D341Med (cell line): ENCODE results near the gene PTPN23.
A peak's percentile ranks its signal among the peaks of the same experiment; 100 is the strongest.

ENCODE experiments used
- DNase-seq: peaks from one replicate; pipeline ENCODE4 v3.0.0; 2012; ENCODE audit warnings: low spot score

The PTPN23 gene

DNA sequence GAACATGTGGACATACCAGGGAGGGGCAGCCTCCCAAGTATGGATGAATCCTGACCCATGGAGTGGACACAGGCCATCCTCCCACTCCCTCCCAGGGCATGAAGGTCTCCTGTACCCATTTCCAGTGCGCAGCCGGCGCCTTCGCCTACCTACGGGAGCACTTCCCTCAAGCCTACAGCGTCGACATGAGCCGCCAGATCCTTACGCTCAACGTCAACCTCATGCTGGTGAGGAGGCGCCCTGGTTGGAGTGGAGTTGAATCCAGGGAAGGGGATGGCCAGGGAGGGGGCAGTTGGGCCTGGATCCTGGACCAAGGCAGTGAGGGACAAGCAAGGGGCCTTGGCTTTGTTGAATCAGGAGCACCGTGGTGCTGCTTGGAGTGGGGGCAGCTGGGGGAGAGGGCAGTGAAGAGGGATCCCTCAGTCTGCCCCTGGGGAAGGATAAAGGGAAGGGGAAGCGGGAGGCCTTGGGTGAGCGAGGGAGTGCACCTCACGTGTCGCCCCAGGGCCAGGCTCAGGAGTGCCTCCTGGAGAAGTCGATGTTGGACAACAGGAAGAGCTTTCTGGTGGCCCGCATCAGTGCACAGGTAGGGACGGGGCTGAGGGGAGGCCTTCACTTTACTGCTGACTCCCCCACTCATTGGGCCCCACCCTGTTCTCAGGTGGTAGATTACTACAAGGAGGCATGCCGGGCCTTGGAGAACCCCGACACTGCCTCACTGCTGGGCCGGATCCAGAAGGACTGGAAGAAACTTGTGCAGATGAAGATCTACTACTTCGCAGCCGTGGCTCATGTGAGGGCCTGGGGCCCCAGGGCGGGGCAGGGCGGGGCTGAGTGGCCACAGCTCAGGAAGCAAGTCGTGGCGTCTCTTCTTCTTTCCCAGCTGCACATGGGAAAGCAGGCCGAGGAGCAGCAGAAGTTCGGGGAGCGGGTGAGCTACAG is 25.3 kb downstream of the PTPN23 start:
- peak; percentile 33 for DNase-seq

DNA sequence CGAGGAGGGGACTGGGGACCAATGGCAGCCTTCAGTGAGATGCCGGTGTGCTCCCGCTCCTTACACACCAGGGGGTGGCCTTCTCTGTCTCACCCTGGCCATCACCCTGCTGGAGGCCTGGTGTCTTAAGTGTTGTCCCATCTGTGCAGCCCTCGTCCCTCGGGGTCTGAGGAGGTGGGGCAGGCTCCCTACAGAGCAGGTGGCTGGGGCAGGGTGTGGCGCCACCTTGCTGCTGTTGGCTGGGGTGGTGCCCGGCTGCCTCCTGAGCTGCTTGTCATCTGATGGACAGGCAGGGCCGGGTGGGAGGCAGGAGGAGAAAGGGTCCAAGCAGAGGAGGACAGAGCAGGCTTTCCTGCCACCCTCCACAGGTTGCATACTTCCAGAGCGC is 25.9 kb downstream of the PTPN23 start:
- DNase-seq = peak; percentile 93

DNA sequence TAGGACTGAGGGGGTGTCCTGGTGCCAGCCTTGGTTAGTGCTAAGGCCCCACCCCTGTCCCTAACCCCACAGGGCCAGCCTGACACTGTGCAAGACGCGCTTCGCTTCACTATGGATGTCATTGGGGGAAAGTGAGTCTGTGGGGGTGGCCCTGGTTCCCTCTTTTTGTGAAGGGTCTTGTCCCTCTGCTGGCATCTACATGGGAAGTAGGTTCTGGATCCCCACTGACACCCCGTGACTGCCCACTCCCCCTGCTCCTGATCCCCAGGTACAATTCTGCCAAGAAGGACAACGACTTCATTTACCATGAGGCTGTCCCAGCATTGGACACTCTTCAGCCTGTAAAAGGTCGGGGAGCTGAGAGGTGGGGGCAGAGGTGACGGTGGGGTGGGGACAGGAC is 26.4 kb downstream of the PTPN23 start:
- no peak for DNase-seq

DNA sequence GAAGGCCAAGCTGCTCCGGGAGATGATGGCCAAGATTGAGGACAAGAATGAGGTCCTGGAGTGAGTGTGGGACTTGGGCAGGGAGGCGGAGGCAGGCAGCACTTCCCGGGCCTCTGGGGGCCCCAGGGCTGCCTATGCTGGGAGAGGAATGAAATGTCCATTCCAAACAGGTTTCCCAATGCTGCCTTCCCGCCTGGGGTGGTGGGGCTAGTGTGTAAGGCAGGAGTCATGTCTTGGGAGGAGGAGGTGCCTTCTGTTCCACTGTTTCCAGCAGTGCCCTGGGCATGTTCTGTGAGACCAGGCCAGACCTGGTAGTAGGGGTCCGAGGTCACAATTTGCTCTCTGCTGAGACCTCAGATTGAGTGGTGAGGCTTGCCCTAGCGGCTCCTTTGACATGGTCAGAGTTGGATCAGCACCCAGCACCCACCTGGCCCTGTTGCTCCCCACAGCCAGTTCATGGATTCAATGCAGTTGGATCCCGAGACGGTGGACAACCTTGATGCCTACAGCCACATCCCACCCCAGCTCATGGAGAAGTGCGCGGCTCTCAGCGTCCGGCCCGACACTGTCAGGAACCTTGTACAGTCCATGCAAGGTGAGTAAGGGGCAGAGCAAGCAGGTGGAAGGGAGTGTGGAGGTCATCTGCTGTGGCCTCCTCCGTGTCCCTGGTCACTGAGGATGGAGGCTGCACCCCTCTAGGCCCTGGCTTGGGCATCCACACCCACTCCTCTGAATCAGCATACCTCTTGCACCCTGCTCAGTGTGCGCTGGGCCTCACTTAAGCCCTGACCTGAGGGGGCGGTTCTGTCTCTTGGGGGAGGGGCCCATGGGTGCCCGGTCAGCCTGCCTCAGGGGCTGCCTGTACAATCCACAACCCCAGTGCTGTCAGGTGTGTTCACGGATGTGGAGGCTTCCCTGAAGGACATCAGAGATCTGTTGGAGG is 27.3 kb downstream of the PTPN23 start:
- peak; percentile 20 for DNase-seq

DNA sequence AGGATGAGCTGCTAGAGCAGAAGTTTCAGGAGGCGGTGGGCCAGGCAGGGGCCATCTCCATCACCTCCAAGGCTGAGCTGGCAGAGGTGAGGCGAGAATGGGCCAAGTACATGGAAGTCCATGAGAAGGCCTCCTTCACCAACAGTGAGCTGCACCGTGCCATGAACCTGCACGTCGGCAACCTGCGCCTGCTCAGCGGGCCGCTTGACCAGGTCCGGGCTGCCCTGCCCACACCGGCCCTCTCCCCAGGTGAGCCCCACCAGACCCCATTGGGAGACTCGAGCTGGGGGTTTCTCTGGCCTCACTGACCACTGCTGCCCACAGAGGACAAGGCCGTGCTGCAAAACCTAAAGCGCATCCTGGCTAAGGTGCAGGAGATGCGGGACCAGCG is 28.0 kb downstream of the PTPN23 start:
- peak; percentile 24 for DNase-seq

DNA sequence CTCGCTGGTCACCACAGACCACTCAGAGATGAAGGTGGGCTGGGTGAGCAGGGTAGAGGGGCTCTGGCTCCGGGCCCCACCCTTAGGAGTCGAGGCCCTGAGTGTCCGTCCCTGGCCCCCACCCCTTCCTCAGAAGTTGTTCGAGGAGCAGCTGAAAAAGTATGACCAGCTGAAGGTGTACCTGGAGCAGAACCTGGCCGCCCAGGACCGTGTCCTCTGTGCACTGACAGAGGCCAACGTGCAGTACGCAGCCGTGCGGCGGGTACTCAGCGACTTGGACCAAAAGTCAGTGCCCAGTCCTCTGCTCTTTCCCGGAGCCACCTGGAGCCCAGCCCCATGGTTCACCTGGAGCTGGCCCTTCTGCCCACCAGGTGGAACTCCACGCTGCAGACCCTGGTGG is 28.5 kb downstream of the PTPN23 start:
- DNase-seq = peak; percentile 31

DNA sequence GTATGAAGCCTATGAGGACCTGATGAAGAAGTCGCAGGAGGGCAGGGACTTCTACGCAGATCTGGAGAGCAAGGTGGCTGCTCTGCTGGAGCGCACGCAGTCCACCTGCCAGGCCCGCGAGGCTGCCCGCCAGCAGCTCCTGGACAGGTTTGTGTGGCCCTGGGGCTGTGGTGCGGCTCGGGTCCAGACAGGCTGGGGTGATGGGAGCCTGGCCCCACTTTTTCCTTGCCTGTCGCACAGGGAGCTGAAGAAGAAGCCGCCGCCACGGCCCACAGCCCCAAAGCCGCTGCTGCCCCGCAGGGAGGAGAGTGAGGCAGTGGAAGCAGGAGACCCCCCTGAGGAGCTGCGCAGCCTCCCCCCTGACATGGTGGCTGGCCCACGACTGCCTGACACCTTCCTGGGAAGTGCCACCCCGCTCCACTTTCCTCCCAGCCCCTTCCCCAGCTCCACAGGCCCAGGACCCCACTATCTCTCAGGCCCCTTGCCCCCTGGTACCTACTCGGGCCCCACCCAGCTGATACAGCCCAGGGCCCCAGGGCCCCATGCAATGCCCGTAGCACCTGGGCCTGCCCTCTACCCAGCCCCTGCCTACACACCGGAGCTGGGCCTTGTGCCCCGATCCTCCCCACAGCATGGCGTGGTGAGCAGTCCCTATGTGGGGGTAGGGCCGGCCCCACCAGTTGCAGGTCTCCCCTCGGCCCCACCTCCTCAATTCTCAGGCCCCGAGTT is 29.0 kb downstream of the PTPN23 start:
- peak; percentile 35 for DNase-seq

DNA sequence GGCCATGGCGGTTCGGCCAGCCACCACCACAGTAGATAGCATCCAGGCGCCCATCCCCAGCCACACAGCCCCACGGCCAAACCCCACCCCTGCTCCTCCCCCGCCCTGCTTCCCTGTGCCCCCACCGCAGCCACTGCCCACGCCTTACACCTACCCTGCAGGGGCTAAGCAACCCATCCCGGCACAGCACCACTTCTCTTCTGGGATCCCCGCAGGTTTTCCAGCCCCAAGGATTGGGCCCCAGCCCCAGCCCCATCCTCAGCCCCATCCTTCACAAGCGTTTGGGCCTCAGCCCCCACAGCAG is 29.5 kb downstream of the PTPN23 start:
- peak; percentile 16 for DNase-seq

DNA sequence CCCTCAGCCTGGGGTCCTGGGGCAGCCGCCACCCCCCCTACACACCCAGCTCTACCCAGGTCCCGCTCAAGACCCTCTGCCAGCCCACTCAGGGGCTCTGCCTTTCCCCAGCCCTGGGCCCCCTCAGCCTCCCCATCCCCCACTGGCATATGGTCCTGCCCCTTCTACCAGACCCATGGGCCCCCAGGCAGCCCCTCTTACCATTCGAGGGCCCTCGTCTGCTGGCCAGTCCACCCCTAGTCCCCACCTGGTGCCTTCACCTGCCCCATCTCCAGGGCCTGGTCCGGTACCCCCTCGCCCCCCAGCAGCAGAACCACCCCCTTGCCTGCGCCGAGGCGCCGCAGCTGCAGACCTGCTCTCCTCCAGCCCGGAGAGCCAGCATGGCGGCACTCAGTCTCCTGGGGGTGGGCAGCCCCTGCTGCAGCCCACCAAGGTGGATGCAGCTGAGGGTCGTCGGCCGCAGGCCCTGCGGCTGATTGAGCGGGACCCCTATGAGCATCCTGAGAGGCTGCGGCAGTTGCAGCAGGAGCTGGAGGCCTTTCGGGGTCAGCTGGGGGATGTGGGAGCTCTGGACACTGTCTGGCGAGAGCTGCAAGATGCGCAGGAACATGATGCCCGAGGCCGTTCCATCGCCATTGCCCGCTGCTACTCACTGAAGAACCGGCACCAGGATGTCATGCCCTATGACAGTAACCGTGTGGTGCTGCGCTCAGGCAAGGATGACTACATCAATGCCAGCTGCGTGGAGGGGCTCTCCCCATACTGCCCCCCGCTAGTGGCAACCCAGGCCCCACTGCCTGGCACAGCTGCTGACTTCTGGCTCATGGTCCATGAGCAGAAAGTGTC is 30.2 kb downstream of the PTPN23 start:
- DNase-seq = peak; percentile 30

DNA sequence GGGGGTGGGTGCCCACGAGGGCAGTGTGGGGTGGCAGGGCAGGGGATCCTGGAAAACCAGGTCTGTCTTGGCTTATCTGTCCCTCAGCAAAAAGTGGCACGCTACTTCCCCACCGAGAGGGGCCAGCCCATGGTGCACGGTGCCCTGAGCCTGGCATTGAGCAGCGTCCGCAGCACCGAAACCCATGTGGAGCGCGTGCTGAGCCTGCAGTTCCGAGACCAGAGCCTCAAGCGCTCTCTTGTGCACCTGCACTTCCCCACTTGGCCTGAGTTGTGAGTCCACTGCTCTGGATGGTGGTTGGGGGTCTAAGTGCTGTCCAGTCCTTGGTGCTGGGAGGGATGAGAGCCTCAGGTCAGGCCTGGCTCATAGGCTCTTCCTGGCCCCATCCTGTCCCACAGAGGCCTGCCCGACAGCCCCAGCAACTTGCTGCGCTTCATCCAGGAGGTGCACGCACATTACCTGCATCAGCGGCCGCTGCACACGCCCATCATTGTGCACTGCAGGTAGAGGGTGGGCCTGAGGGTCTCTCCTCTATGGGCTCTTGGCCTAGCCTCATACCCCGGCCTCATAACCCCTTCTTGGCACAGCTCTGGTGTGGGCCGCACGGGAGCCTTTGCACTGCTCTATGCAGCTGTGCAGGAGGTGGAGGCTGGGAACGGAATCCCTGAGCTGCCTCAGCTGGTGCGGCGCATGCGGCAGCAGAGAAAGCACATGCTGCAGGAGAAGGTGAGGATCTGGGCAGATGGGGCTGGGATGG is 31.1 kb downstream of the PTPN23 start:
- DNase-seq = peak; percentile 28

DNA sequence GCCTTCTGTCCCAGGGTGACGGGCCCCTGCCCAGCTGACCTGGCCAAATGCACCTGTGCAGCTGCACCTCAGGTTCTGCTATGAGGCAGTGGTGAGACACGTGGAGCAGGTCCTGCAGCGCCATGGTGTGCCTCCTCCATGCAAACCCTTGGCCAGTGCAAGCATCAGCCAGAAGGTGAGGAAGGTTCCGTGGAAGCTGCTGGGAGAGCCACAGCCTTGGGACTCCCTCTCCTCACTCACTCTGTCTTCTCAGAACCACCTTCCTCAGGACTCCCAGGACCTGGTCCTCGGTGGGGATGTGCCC is 31.6 kb downstream of the PTPN23 start:
- peak; percentile 34 for DNase-seq

DNA sequence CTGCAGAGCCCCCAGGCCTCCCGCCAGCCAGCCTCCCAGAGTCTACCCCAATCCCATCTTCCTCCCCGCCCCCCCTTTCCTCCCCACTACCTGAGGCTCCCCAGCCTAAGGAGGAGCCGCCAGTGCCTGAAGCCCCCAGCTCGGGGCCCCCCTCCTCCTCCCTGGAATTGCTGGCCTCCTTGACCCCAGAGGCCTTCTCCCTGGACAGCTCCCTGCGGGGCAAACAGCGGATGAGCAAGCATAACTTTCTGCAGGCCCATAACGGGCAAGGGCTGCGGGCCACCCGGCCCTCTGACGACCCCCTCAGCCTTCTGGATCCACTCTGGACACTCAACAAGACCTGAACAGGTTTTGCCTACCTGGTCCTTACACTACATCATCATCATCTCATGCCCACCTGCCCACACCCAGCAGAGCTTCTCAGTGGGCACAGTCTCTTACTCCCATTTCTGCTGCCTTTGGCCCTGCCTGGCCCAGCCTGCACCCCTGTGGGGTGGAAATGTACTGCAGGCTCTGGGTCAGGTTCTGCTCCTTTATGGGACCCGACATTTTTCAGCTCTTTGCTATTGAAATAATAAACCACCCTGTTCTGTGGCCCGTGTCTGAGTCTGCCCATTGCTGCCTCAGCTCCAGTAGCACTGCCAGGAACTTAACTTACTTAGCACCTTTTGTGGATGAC is 32.2 kb downstream of the PTPN23 start:
- peak; percentile 24 for DNase-seq

DNA sequence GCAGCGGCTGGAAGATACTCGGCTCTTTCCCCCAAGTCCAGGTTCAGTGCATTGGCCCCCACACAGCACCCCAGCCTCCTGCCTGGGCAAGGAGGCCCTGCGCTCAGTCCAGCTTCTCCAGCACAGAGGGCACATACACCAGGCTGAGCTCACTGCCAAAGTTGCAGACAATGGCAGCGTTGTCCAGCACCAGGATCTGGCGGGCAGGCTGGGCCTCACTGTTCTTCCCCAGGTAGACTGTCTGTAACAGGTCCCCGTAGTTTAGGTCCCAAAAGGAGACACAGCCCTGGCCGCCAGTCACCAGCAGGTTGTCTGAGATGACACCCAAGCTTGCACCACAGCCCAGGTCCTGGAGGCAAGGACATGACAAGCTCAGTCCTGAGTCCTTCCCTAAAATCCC is 32.9 kb downstream of the PTPN23 start:
- peak; percentile 18 for DNase-seq

DNA sequence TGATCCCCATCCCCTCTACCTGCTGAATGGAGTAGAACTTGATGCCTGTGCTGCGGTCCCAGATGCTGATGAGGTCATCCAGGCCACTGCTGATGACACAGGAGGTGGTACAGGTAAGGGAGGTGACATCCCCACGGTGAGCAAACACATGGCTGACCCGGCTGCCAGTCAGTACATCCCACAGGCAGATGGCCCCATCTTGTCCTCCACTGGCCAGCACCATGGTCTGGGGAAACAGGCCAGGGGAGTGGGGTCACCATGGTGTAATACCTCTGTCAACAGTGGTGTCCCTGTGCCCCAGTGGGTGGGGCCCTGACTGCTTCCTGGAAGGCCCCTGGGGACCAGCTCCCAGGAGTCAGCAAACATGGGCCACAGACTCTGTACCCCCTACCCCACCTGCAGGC is 33.3 kb downstream of the PTPN23 start:
- DNase-seq = peak; percentile 31

DNA sequence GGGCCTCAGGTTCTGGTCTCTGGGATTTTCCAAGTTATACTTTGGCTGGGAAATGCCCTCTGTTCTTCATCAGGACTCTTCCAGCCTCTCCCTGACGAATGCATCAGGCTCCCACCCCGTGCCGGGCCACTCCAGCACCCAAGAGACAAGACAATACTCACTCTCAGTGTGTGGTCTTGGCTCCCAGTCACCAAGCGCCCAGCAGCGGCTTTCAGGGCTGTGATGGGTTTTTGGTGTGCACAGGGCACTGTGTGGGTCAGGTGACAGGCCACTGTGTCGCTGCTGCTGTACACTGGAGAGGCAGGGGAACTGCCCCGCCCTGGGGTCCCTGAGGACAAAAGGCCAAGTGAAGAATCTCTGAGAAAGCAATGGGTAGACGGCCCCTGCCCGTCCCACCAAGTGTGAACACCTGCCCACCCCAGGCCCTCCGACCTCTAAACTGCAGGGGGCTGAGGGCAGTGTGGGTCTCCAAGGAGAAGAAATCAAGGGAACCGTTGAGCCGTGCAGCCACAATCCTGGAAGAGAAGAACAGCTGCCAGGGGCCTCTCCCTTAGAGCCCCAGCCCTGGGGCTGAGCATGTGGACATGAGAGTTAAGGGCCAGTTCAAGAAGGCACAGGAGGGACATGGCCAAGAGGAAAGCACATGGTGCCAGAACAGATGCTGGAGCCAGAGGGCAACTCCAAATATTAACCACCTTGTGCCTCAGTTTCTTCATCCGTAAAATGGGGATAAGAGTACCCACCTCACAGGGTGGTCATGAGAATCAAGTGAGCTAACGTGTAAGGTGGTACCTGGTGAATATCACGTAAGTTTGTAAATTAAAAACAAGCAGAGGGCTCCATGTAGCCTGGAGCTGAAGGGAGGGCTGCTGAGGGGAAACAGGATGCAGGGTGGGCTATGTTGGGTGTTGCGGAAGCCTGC is 34.1 kb downstream of the PTPN23 start:
- DNase-seq = peak; percentile 39

DNA sequence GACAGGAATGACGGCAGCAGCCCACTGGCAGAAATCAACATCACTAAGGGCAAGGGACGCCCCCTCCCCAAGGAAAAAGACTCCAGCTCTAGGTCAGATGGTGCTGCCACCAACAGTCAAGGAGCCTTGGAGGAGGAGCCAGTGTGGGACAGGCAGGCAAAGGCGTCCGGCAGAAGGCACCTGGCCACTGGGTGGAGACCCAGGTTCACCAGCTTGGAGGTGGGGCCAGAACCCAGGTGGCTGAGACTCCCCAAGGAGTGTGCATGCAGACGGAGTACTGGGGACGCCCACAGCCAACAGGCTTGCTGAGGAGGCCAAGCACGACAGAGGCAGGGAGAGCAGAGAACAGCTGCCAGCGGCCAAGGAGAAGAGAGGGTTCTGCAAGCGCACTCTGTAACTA is 35.2 kb downstream of the PTPN23 start:
- DNase-seq = peak; percentile 49

DNA sequence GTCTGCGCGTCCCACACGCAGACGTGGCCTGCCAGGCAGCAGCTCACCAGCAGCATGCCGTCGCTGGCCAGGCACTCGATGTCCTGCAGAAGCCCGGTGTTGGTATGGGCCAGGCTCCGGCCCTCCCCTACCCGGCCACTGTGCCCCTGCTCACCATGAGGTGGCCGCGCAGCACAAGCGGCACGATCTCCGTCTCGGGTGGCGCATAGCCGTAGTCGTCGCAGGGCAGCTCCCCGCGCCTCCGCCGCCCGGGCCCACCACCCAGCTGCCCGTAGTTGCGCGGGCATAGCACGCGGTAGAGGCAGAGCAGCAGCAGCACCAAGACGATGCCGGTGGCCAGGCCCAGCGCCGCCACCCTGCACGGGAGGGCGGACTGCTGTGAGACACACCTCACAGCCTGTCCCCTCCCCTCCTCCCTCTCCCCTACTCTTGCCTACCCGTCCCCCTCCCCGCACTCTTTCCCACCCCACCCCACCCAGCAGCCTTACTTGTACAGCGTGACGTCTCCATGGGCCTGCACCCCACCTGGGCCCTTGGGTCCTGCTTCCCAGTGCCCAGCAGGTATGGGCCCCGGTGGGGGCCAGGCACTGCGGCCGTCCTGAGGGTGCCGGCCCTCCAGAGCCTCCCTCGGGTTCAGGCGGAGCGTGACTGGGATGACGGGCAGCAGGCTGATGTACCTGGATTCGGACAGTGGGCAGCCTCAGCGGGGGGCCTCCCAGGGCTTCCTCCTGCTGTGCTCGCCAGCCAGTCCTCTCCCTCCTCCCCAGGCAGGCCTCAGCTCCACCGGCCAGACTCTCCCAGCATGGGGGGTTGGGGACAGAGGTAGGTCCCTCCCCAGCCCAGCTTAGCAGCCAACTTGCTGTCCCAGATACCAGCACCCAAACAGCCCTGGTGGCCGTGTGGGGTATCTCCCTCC is 37.6 kb downstream of the PTPN23 start:
- peak; percentile 51 for DNase-seq
